Duodenal mucosa (tissue), 2 donors: ENCODE data around the gene KIF1C.
"Not testable (repeated sequence)": the region's sequence is repeated elsewhere in the genome, so short reads cannot be mapped to it uniquely, and the experiment has no call there.

Experiments used
- H3K27ac ChIP-seq: one replicate; pipeline ENCODE4 v1.7.0; 2013; ENCODE audit warnings: low read depth, low read length
- H3K27me3 ChIP-seq, 2 donors: one replicate each; pipeline ENCODE4 v1.7.0; 2013; ENCODE audit warnings: low read length in 2 of 2, control low read depth in 1 of 2; ENCODE audit not compliant: insufficient read depth in 2 of 2, control insufficient read depth in 1 of 2
- H3K36me3 ChIP-seq, 2 donors: one replicate each; pipeline ENCODE4 v1.7.0; 2013; ENCODE audit warnings: low read length in 2 of 2, control low read depth in 1 of 2; ENCODE audit not compliant: insufficient read depth in 2 of 2, control insufficient read depth in 1 of 2
- H3K4me1 ChIP-seq, 2 donors: one replicate each; pipeline ENCODE4 v1.7.0; 2013; ENCODE audit warnings: low read length in 2 of 2, control low read depth in 1 of 2; ENCODE audit not compliant: insufficient read depth in 2 of 2, control insufficient read depth in 1 of 2
- H3K4me3 ChIP-seq, 2 donors: one replicate each; pipeline ENCODE4 v1.7.0; 2013; ENCODE audit warnings: low read length in 2 of 2, low read depth in 1 of 2
- H3K9ac ChIP-seq, 2 donors: one replicate each; pipeline ENCODE4 v1.7.0; 2013; ENCODE audit warnings: low read length in 2 of 2, low read depth in 1 of 2
- H3K9me3 ChIP-seq, 2 donors: one replicate each; pipeline ENCODE4 v1.7.0; 2013; ENCODE audit warnings: low read length in 2 of 2, control low read depth in 1 of 2; ENCODE audit not compliant: control insufficient read depth in 1 of 2

KIF1C gene

DNA sequence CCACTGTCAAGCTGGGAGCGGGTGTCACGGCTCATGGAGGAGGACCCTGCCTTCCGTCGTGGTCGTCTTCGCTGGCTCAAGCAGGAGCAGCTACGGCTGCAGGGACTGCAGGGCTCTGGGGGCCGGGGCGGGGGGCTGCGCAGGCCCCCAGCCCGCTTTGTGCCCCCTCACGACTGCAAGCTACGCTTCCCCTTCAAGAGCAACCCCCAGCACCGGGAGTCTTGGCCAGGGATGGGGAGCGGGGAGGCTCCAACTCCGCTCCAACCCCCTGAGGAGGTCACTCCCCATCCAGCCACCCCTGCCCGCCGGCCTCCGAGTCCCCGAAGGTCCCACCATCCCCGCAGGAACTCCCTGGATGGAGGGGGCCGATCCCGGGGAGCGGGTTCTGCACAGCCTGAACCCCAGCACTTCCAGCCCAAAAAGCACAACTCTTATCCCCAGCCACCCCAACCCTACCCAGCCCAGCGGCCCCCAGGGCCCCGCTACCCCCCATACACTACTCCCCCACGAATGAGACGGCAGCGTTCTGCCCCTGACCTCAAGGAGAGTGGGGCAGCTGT lies 25.9 kb downstream of the KIF1C start:
- peaks cover 27 to 50% of the 10 kb centered on the region in 2 donors for H3K36me3 ChIP-seq
- H3K27ac ChIP-seq = no peak overlapping the region

DNA sequence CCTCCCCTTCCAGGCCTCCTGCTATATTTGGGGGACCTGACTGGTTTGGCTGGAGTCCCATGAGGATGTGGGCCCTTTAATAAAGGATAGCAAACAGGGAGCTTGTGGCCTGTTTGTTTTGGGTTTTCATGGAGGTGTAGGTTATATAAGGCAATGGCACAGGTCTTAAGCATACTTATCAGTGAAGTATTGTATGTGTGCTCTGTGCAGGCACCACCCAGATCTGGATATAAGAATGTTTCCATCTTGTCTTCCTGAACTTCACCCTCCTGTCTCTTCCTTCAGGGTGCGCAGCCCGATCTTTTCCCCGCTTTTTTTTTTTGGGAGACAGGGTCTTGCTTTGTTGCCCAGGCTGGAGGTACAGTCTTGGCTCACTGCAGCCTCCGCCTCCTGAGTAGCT lies 26.9 kb downstream of the KIF1C start:
- H3K27ac ChIP-seq = no peak overlapping the region
- peaks cover 26 to 41% of the 10 kb centered on the region in 2 donors for H3K36me3 ChIP-seq
- no peaks in the 10 kb centered on the region for H3K27me3 ChIP-seq
- no peaks in the 10 kb centered on the region for H3K4me1 ChIP-seq
- H3K9ac ChIP-seq = no peak overlapping the region
- H3K4me3 ChIP-seq = no peak overlapping the region
- H3K9me3 ChIP-seq = no peaks in the 10 kb centered on the region

More for the DNA sequence above, 25.9 kb downstream of the KIF1C start:
- Histone ChIP-seq H3K4me1 (no peaks in the 10 kb centered on the region), H3K9me3 (no peaks in the 10 kb centered on the region), H3K9ac (no peak overlapping the region), H3K4me3 (no peak overlapping the region), H3K27me3 (no peaks in the 10 kb centered on the region)

DNA sequence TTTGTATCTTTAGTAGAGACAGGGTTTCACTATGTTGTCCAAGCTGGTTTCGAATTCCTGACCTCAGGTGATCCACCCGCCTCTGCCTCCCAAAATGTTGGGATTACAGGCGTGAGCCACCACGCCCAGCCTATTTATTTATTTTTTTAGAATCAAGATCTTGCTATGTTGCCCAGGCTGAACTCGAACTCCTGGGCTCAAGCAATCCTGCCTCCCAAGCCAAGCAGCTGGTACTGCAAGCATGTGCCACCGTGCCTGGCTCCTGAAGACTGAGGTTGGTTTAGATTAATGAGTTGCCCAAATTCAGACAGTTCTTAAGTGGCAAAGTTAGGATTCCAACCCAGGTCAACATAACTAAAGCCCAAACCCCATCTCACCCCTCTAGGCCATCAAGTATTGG lies 29.5 kb downstream of the KIF1C start:
- H3K9ac ChIP-seq = no peak overlapping the region
- peaks cover 9 to 16% of the 10 kb centered on the region in 2 donors for H3K4me1 ChIP-seq
- H3K4me3 ChIP-seq = no peak overlapping the region
- peaks cover 10 to 14% of the 10 kb centered on the region in 2 donors for H3K36me3 ChIP-seq
- H3K9me3 ChIP-seq = no peaks in the 10 kb centered on the region
- no peaks in the 10 kb centered on the region for H3K27me3 ChIP-seq
- no peak overlapping the region for H3K27ac ChIP-seq

DNA sequence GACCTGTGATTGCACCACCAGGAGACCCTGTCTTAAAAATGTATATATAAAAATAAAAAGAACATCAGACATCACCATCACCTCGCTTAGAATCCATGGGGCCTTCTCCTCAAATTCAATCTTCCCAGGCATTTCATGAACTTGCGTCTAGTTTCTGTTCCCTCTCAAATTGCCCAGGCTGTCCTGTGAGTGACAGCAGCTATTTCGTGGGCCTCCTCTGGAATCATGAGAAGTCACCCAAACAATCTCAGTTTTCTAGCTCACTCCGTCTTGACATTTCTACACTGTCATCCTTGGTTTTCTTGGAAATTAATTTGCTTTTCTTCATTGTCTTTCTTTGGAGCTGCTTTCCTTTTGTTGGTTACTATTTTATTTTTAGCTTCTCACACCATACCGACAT lies 30.2 kb downstream of the KIF1C start:
- no peaks in the 10 kb centered on the region for H3K27me3 ChIP-seq
- H3K9ac ChIP-seq = no peak overlapping the region
- H3K36me3 ChIP-seq = peaks cover 5 to 8% of the 10 kb centered on the region in 2 donors
- no peak overlapping the region for H3K27ac ChIP-seq
- peaks cover 9 to 16% of the 10 kb centered on the region in 2 donors for H3K4me1 ChIP-seq
- H3K9me3 ChIP-seq = no peaks in the 10 kb centered on the region
- no peak overlapping the region for H3K4me3 ChIP-seq

DNA sequence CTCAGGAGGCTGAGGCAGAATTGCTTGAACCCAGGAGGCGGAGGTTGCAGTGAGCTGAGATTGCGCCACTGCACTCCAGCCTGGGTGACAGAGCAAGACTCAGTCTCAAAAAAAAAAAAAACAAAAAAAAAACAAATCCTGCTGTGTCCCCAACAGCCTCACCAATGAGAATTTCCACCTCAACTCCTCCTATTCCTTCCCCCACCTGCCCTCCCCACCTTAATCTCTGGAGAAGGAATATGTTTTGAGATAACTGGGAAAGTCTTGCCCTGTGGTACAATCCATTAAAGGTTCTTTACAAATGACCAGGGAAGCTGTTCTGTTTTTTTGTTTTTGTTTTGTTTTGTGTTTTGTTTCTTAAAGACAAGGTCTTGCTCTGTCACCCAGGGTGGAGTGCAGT lies 32.4 kb downstream of the KIF1C start:
- H3K27me3 ChIP-seq = not testable (repeated sequence)

DNA sequence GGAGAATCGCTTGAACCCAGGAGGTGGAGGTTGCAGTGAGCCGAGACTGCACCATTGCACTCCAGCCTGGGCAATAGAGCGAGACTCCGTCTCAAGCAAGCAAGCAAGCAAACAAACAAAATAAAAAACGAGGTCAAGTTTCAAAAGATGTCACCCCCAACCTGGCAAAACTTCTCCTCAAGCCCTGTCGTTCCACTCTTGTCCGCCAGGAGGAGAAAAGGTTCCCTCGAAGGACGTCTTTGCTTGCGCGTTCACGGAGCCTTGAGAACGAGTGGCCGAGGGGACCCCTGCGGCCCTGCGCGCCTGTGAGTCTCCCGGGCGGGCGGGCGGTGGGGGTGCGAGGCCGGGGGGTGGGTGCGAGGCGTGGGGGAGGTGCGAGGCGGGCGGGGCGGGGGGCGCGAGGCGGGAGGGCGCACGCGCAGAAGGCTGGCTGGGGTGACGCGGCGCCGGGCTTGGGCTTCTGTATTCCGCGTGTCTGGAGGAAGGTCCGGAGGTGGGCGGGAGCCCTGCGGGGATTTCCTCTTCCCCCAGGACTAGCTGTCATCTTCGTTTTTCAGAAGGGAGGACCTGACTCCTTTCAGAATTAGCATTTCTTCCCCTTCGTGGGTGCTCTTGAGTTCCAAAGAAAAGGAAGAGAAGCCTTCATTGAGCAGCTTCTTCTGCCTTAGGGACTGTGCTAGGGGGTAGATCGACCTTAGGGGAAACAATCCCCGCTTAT lies 33.8 kb downstream of the KIF1C start:
- Histone ChIP-seq H3K4me1 (peaks cover 16 to 25% of the 10 kb centered on the region in 2 donors), H3K4me3 (peak overlapping the region; percentile 57 to 69), H3K36me3 (no peaks in the 10 kb centered on the region), H3K9me3 (no peaks in the 10 kb centered on the region), H3K9ac (peak overlapping the region; percentile 35 to 61), H3K27ac (no peak overlapping the region), H3K27me3 (no peaks in the 10 kb centered on the region)

More for the DNA sequence above, 32.4 kb downstream of the KIF1C start:
- H3K4me3 ChIP-seq, H3K9ac ChIP-seq, H3K27ac ChIP-seq, H3K36me3 ChIP-seq, H3K9me3 ChIP-seq: not testable (repeated sequence)
- H3K4me1 ChIP-seq = peaks cover 16 to 23% of the 10 kb centered on the region in 2 donors

DNA sequence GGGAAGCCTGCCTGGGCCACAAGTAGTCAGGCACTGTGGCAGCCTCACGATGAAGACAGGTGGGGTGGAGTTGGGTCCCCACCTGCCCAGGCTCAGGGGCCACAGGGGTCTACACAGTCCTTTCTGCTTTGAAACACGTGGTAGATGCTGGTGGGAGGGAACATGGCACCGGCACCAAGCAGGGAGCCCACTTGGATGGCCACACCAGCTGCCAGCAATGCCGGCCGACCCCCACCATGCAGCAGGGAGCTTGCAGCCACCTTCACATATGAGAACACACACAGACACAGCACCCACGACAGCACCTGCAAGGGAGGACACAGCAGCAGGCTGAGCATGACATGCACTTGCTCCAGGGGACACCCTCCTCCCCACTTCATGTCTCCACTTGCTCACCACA lies 35.1 kb downstream of the KIF1C start:
- Histone ChIP-seq H3K4me1 (peaks cover 16 to 25% of the 10 kb centered on the region in 2 donors), H3K4me3 (peak overlapping the region in 1 of 2 donors; percentile 55), H3K36me3 (no peaks in the 10 kb centered on the region), H3K9ac (no peak overlapping the region), H3K27ac (no peak overlapping the region), H3K27me3 (no peaks in the 10 kb centered on the region), H3K9me3 (no peaks in the 10 kb centered on the region)

DNA sequence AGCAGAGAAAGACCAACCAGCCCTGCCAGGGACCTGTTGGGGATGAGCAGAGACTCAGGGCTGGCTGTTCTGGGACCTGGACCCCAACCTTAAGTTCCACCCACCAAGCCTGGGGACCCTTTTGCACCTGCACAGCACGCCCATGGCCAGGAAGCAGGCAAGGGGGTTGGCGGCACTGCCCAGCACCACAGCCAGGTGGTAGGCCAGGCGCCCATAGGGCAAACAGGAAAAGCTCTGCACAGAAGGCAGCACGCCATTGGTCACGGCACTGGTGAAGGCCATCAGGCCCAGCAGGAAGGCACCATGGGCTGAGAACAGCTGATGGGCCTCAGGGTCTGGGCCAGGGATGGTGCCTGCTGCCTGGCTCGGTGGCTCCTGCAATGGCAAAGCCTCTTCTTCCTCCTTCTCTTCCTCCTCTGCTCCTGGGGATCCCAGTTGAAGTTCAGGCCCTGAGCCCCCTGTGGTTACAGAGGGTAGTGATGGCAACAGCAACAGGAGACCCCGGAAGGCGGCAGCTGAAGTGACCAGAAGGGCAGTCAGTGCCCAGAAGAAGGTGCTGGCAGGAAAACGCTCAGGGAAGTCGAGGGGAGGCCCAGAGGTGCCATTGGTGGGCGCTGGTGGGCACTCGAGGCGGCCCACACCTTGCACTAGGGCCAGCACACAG lies 35.7 kb downstream of the KIF1C start:
- peak overlapping the region in 1 of 2 donors; percentile 39 for H3K9ac ChIP-seq
- no peaks in the 10 kb centered on the region for H3K27me3 ChIP-seq
- H3K36me3 ChIP-seq = no peaks in the 10 kb centered on the region
- H3K4me3 ChIP-seq = peak overlapping the region; percentile 55 to 65
- H3K4me1 ChIP-seq = peaks cover 16 to 25% of the 10 kb centered on the region in 2 donors
- H3K9me3 ChIP-seq = no peaks in the 10 kb centered on the region
- H3K27ac ChIP-seq = no peak overlapping the region

DNA sequence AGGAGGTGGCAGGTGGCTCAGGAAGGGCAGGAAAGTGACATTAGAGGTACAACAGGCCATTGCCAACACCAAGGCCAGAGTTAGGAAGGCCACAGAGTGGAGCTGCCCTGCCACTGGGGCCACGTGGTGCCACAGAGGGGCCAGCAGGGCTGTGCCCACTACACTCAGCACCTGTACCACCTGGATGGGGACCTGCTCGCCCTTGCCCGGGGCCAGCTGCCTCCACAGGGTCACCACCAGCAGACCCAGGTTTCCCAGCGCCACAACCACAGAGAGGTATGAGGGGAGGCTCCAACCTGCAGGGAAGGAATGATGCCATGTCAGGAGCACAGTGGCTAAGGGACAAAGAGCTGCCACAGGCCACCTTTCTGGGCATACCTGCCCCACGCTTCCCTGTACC lies 36.3 kb downstream of the KIF1C start:
- H3K27ac ChIP-seq = no peak overlapping the region
- no peaks in the 10 kb centered on the region for H3K27me3 ChIP-seq
- no peaks in the 10 kb centered on the region for H3K36me3 ChIP-seq
- H3K4me1 ChIP-seq = peaks cover 16 to 25% of the 10 kb centered on the region in 2 donors
- H3K9ac ChIP-seq = peak overlapping the region; percentile 39 to 46
- H3K4me3 ChIP-seq = peak overlapping the region; percentile 55 to 65
- no peaks in the 10 kb centered on the region for H3K9me3 ChIP-seq

DNA sequence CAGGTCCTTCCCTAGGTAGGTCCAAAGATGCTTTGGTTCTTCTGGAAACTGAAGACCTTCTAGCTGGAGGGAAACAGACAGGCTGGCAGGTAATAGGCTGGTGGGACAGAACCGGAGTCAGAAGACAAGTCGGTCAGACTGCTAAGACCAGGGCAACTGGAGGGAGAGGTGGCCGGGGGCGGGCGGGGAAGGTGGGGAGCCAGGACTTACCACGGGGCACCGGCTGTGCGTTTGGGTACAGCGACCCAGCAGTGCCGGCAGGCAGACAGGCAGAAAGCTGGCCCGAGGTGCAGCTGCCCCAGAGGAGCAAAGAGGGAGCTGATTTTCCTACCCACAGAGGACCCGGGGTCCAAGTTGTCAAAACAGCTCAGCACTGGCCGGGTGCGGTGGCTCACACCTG lies 36.9 kb downstream of the KIF1C start:
- Histone ChIP-seq H3K4me3 (peak overlapping the region; percentile 55 to 65), H3K36me3 (no peaks in the 10 kb centered on the region), H3K9me3 (no peaks in the 10 kb centered on the region), H3K27ac (no peak overlapping the region), H3K27me3 (no peaks in the 10 kb centered on the region), H3K4me1 (peaks cover 16 to 25% of the 10 kb centered on the region in 2 donors), H3K9ac (peak overlapping the region; percentile 43 to 48)
